Measurements from ENCODE around the gene PPM1J. TPM values are rescaled to one million over a fixed set of nuclear protein-coding genes. Genes with fewer than 3 reads are reported as not detected.

Gene PPM1J
- total and polyA plus RNA-seq, 9 of the 15 experiments (the other 6 are each of a cell fraction or from before 2014, with no cell fraction given): 0.25 to 10.5 (median 4.2) TPM

- peak in 1 of 2 experiments; percentile 7; a peak in 1 of 4 replicates for TF ChIP-seq KDM4B (IDR thresholded peaks at IDR 0.05; ENCODE audit: borderline replicate concordance in 2 of 2, low read depth in 1 of 2)
- TF ChIP-seq FOXP1 (CRISPR knock-in tag; IDR thresholded peaks at IDR 0.05): no peak
- no peak for TF ChIP-seq DDX20 (tag; IDR thresholded peaks at IDR 0.05; ENCODE audit: low read depth)
- no peak for TF ChIP-seq TEAD4 (IDR thresholded peaks at IDR 0.05; ENCODE audit: low read length)
- TF ChIP-seq TEAD4 (CRISPR knock-in tag; IDR thresholded peaks at IDR 0.05; ENCODE audit: borderline replicate concordance): no peak
- TF ChIP-seq, protein P1, sequence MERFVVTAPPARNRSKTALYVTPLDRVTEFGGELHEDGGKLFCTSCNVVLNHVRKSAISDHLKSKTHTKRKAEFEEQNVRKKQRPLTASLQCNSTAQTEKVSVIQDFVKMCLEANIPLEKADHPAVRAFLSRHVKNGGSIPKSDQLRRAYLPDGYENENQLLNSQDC (CRISPR knock-in tag; IDR thresholded peaks at IDR 0.05): no peak
- TF ChIP-seq ZKSCAN8 (CRISPR knock-in tag; IDR thresholded peaks at IDR 0.05): no peak
- TF ChIP-seq, protein P2, sequence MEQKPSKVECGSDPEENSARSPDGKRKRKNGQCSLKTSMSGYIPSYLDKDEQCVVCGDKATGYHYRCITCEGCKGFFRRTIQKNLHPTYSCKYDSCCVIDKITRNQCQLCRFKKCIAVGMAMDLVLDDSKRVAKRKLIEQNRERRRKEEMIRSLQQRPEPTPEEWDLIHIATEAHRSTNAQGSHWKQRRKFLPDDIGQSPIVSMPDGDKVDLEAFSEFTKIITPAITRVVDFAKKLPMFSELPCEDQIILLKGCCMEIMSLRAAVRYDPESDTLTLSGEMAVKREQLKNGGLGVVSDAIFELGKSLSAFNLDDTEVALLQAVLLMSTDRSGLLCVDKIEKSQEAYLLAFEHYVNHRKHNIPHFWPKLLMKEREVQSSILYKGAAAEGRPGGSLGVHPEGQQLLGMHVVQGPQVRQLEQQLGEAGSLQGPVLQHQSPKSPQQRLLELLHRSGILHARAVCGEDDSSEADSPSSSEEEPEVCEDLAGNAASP (IDR thresholded peaks at IDR 0.05): no peak
- no peak for TF ChIP-seq NBN (IDR thresholded peaks at IDR 0.05; ENCODE audit: low read depth)
- no peak for TF ChIP-seq HDAC3 (IDR thresholded peaks at IDR 0.05; ENCODE audit: borderline replicate concordance, partially characterized antibody)
- TF ChIP-seq SOX6 (IDR thresholded peaks at IDR 0.05): no peak
- TF ChIP-seq HDAC1 (IDR thresholded peaks at IDR 0.05): no peak
- no peak for TF ChIP-seq GATAD2B (IDR thresholded peaks at IDR 0.05; ENCODE audit: borderline replicate concordance)
- TF ChIP-seq, protein P3, sequence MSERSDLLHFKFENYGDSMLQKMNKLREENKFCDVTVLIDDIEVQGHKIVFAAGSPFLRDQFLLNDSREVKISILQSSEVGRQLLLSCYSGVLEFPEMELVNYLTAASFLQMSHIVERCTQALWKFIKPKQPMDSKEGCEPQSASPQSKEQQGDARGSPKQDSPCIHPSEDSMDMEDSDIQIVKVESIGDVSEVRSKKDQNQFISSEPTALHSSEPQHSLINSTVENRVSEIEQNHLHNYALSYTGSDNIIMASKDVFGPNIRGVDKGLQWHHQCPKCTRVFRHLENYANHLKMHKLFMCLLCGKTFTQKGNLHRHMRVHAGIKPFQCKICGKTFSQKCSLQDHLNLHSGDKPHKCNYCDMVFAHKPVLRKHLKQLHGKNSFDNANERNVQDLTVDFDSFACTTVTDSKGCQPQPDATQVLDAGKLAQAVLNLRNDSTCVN (CRISPR knock-in tag; IDR thresholded peaks at IDR 0.05): no peak
- TF ChIP-seq CTCF (IDR thresholded peaks at IDR 0.05 in 2 of 3, conservative IDR thresholded peaks at IDR 0.05 in 1 of 3; ENCODE audit: insufficient read depth in 2 of 3, low read depth in 1 of 3, low read length in 3 of 3): no peak
- TF ChIP-seq, protein P4, sequence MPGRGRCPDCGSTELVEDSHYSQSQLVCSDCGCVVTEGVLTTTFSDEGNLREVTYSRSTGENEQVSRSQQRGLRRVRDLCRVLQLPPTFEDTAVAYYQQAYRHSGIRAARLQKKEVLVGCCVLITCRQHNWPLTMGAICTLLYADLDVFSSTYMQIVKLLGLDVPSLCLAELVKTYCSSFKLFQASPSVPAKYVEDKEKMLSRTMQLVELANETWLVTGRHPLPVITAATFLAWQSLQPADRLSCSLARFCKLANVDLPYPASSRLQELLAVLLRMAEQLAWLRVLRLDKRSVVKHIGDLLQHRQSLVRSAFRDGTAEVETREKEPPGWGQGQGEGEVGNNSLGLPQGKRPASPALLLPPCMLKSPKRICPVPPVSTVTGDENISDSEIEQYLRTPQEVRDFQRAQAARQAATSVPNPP (IDR thresholded peaks at IDR 0.05; ENCODE audit: borderline replicate concordance, insufficient read depth, insufficient read length): no peak
- TF ChIP-seq ZNF780A (CRISPR knock-in tag; IDR thresholded peaks at IDR 0.05): no peak
- TF ChIP-seq TAF15 (IDR thresholded peaks at IDR 0.05; ENCODE audit: low read depth, low read length): no peak
- TF ChIP-seq CREBBP (IDR thresholded peaks at IDR 0.05; ENCODE audit: low read depth, low read length): no peak
- TF ChIP-seq ZNF174 (CRISPR knock-in tag; IDR thresholded peaks at IDR 0.05): no peak
- no peak for TF ChIP-seq MXI1 (IDR thresholded peaks at IDR 0.05; ENCODE audit: low read depth, low read length)
- no peak for TF ChIP-seq RFX5 (IDR thresholded peaks at IDR 0.05; ENCODE audit: low read depth, low read length)
These were observed 10.7 kb downstream of the PPM1J start (continued) for GRCh38 chr1:112704391-112704933.
